DND-41 (cell line): Measurements from ENCODE around the gene ZDHHC14.

Source experiments
- EZH2 ChIP-seq: IDR thresholded peaks from 3 replicates; pipeline ENCODE4 v1.6.1; 2012; ENCODE audit warnings: borderline replicate concordance, low read depth, mild to moderate bottlenecking, moderate library complexity, low read length, inconsistent platforms; ENCODE audit not compliant: severe bottlenecking
- TF ChIP-seq, protein P1 (sequence below): IDR thresholded peaks from 2 replicates; pipeline ENCODE4 v1.5.1; 2012; ENCODE audit warnings: borderline replicate concordance, low read length, moderate library complexity, mild to moderate bottlenecking; ENCODE audit not compliant: poor library complexity, severe bottlenecking; ENCODE audit errors: extremely low read depth

GRCh38 chr6:157400676-157401075, 19.7 kb downstream of the ZDHHC14 start:
- TF ChIP-seq, protein P1, sequence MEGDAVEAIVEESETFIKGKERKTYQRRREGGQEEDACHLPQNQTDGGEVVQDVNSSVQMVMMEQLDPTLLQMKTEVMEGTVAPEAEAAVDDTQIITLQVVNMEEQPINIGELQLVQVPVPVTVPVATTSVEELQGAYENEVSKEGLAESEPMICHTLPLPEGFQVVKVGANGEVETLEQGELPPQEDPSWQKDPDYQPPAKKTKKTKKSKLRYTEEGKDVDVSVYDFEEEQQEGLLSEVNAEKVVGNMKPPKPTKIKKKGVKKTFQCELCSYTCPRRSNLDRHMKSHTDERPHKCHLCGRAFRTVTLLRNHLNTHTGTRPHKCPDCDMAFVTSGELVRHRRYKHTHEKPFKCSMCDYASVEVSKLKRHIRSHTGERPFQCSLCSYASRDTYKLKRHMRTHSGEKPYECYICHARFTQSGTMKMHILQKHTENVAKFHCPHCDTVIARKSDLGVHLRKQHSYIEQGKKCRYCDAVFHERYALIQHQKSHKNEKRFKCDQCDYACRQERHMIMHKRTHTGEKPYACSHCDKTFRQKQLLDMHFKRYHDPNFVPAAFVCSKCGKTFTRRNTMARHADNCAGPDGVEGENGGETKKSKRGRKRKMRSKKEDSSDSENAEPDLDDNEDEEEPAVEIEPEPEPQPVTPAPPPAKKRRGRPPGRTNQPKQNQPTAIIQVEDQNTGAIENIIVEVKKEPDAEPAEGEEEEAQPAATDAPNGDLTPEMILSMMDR, result no peak
- no peak for TF ChIP-seq EZH2
